ENCODE data around the gene FAM229B. TPM values are rescaled to one million over a fixed set of nuclear protein-coding genes. Genes with fewer than 3 reads are reported as not detected.

Gene FAM229B
- total RNA-seq, 1 donor from 2014 or later = 31.8 TPM

GRCh38 chr6:112149719-112150263 is 62.4 kb downstream of the FAM229B start:
- Histone ChIP-seq H3K36me3 (ENCODE audit: insufficient read depth, low read length) (no peaks in the 10 kb centered on the region), H3K4me1 (ENCODE audit: insufficient read depth, low read length) (peaks cover 12% of the 10 kb centered on the region), H3K27ac (ENCODE audit: low read depth, low read length) (no peak overlapping the region), H3K4me2 (ENCODE audit: low read length) (no peak overlapping the region), H3K79me2 (ENCODE audit: insufficient read depth, low read length) (no peaks in the 10 kb centered on the region), H4K20me1 (ENCODE audit: insufficient read depth, low read length) (no peaks in the 10 kb centered on the region), H3K4me3 (ENCODE audit: insufficient read depth, low read depth, low read length) (no peak overlapping the region), H3K27me3 (ENCODE audit: insufficient read depth, low read length) (no peaks in the 10 kb centered on the region), H3K9ac (ENCODE audit: low read length) (no peak overlapping the region), H2AFZ (ENCODE audit: low read depth, low read length) (no peak overlapping the region), H3K9me3 (ENCODE audit: insufficient read depth, low read depth, low read length) (no peaks in the 10 kb centered on the region)
- H3K27me3 Mint-ChIP-seq (ENCODE audit: low read depth, unreplicated experiment) = no peaks in the 10 kb centered on the region
- no peak overlapping the region for H3K27ac Mint-ChIP-seq (ENCODE audit: unreplicated experiment)
- TF ChIP-seq EZH2 (IDR thresholded peaks at IDR 0.05; ENCODE audit: insufficient read depth, low read length) (no peak), CTCF (IDR thresholded peaks at IDR 0.05; ENCODE audit: insufficient read depth, low read depth, low read length) (no peak)
- no peak overlapping the region for H3K4me3 Mint-ChIP-seq (ENCODE audit: unreplicated experiment)
- no peaks in the 10 kb centered on the region for H3K36me3 Mint-ChIP-seq (ENCODE audit: low read depth, unreplicated experiment)
- DNase-seq (ENCODE audit: low read depth) = no peak
- peaks cover 13% of the 10 kb centered on the region for H3K4me1 Mint-ChIP-seq (ENCODE audit: low read depth, unreplicated experiment)
- FAIRE-seq = no peak
- H3K9me3 Mint-ChIP-seq (ENCODE audit: unreplicated experiment) = no peaks in the 10 kb centered on the region

GRCh38 chr6:112150363-112150762 is 63.0 kb downstream of the FAM229B start:
- Histone ChIP-seq H3K27me3 (ENCODE audit: insufficient read depth, low read length) (no peaks in the 10 kb centered on the region), H3K4me1 (ENCODE audit: insufficient read depth, low read length) (peaks cover 16% of the 10 kb centered on the region), H3K4me3 (ENCODE audit: insufficient read depth, low read depth, low read length) (no peak overlapping the region), H3K27ac (ENCODE audit: low read depth, low read length) (no peak overlapping the region), H3K36me3 (ENCODE audit: insufficient read depth, low read length) (no peaks in the 10 kb centered on the region), H4K20me1 (ENCODE audit: insufficient read depth, low read length) (no peaks in the 10 kb centered on the region), H3K4me2 (ENCODE audit: low read length) (no peak overlapping the region), H3K9ac (ENCODE audit: low read length) (no peak overlapping the region), H2AFZ (ENCODE audit: low read depth, low read length) (no peak overlapping the region), H3K9me3 (ENCODE audit: insufficient read depth, low read depth, low read length) (no peaks in the 10 kb centered on the region), H3K79me2 (ENCODE audit: insufficient read depth, low read length) (no peaks in the 10 kb centered on the region)
- H3K9me3 Mint-ChIP-seq (ENCODE audit: unreplicated experiment) = no peaks in the 10 kb centered on the region
- FAIRE-seq (no peak), DNase-seq (ENCODE audit: low read depth) (no peak)
- TF ChIP-seq CTCF (IDR thresholded peaks at IDR 0.05; ENCODE audit: insufficient read depth, low read depth, low read length) (no peak), EZH2 (IDR thresholded peaks at IDR 0.05; ENCODE audit: insufficient read depth, low read length) (no peak)
- no peak overlapping the region for H3K4me3 Mint-ChIP-seq (ENCODE audit: unreplicated experiment)
- H3K4me1 Mint-ChIP-seq (ENCODE audit: low read depth, unreplicated experiment) = peaks cover 19% of the 10 kb centered on the region
- H3K27me3 Mint-ChIP-seq (ENCODE audit: low read depth, unreplicated experiment) = no peaks in the 10 kb centered on the region
- no peak overlapping the region for H3K27ac Mint-ChIP-seq (ENCODE audit: unreplicated experiment)
- H3K36me3 Mint-ChIP-seq (ENCODE audit: low read depth, unreplicated experiment) = no peaks in the 10 kb centered on the region

Other genes with a start within 250 kb of the FAM229B start
- 167 and 168 TPM in 2 replicates for gene FYN, start 214.1 kb upstream of the FAM229B start, total RNA-seq
- not detected in 2 replicates for gene CCN6, start 33.5 kb upstream of the FAM229B start, total RNA-seq
- 17.7 and 19.9 TPM in 2 replicates for gene TUBE1, start 109 bp upstream of the FAM229B start, total RNA-seq
- gene LAMA4, start 167.0 kb downstream of the FAM229B start, total RNA-seq = 2.0 and 5.0 TPM in 2 replicates